Breast epithelium (tissue), 4 donors: ENCODE results near the gene ERCC5. TPM values are rescaled to one million over a fixed set of nuclear protein-coding genes. Genes with fewer than 3 reads are reported as not detected.

Experiments used
- DNase-seq, 2 donors: peaks; one replicate each; pipeline ENCODE4 v3.0.0-alpha.2; 2019; ENCODE audit warnings: low spot score in 2 of 2
- H3K27ac ChIP-seq, 2 donors: fragments of 200-600 bp; sonication (generic) in 1 of 2; one replicate each; pipeline ENCODE4 v1.5.1; 2016 to 2019; ENCODE audit warnings: mild to moderate bottlenecking in 1 of 2
- H3K27me3 ChIP-seq, 2 donors: fragments of 200-600 bp; sonication (generic) in 1 of 2; one replicate each; pipeline versions ENCODE4 v1.5.1 to v1.6.0; 2017 to 2019; ENCODE audit warnings: control low read depth in 1 of 2, mild to moderate bottlenecking in 1 of 2
- H3K36me3 ChIP-seq: fragments of 200-600 bp; one replicate; pipeline ENCODE4 v1.5.1; 2019
- H3K4me1 ChIP-seq, 2 donors: fragments of 200-600 bp; sonication (generic); one replicate each; pipeline ENCODE4 v1.5.1; 2016 to 2019; ENCODE audit warnings: control low read depth in 1 of 2
- H3K4me3 ChIP-seq, 3 donors: fragments of 200-600 bp; sonication (generic); 1 replicate in 2 of 3; 2 replicates in 1 of 3; pipeline ENCODE4 v1.5.1; 2016 to 2019; ENCODE audit warnings: mild to moderate bottlenecking in 3 of 3, moderate library complexity in 2 of 3
- H3K9me3 ChIP-seq, 2 donors: fragments of 200-600 bp; sonication (generic) in 1 of 2; one replicate each; pipeline ENCODE4 v1.5.1; 2016 to 2019; ENCODE audit warnings: control low read depth in 1 of 2
- POLR2A ChIP-seq: fragments of 450-650 bp; IDR thresholded peaks from one replicate; pipeline ENCODE4 v1.6.1; 2016; ENCODE audit warnings: antibody characterized with exemption, mild to moderate bottlenecking, moderate library complexity
- POLR2AphosphoS5 ChIP-seq, 3 donors: sonication (generic); formaldehyde crosslinking; IDR thresholded peaks; one replicate each; pipeline ENCODE4 v1.6.1; 2017; ENCODE audit warnings: antibody characterized with exemption in 3 of 3
- intact Hi-C: fragments of 100-400 bp; cut with DNase I; formaldehyde crosslinking; loops from one replicate; pipeline ENCODE4 v1.15.1; 2023; ENCODE audit warnings: low total_unique reads
- total RNA-seq, 3 donors: library from RNA; depleted of rRNA; stranded (reverse); fragments of >200 nt; gene quantifications; one replicate each; pipeline ENCODE4 v1.1.0, GENCODE V29; 2016
- TF ChIP-seq, protein P1 (sequence below), 3 donors: fragments of 450-650 bp; IDR thresholded peaks; one replicate each; pipeline ENCODE4 v1.5.1; 2016 to 2017; ENCODE audit warnings: antibody characterized with exemption in 3 of 3, mild to moderate bottlenecking in 3 of 3, moderate library complexity in 3 of 3

ERCC5 gene
- total RNA-seq, 3 donors from 2014 or later, result 76.0 to 85.0 (median 77.6) TPM

DNA sequence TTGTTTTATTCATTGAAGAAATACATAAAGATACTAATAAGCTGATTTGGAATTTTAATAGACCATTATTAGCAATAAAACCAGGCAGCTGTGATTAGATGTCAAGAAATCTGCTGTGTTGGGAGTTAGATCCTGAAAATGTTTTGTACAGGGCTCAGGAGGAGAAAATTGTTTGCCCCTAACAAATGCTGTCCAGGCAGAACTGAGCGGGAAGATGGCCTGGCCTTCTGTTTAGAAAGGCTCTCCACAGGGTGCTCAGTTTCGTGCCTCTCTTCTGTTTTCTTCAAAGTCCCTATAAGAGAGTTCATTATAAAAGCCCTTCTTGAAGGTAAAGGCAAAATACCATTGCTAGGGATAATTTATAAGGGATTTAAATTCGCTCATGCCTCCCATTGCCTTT, 64.1 kb downstream of the ERCC5 start:
- Histone ChIP-seq H3K27me3 (no peaks in the 10 kb centered on the region), H3K36me3 (no peaks in the 10 kb centered on the region), H3K27ac (no peak overlapping the region), H3K4me1 (no peaks in the 10 kb centered on the region), H3K9me3 (no peaks in the 10 kb centered on the region), H3K4me3 (no peak overlapping the region)
- TF ChIP-seq POLR2A, result no peak
- TF ChIP-seq, protein P1, sequence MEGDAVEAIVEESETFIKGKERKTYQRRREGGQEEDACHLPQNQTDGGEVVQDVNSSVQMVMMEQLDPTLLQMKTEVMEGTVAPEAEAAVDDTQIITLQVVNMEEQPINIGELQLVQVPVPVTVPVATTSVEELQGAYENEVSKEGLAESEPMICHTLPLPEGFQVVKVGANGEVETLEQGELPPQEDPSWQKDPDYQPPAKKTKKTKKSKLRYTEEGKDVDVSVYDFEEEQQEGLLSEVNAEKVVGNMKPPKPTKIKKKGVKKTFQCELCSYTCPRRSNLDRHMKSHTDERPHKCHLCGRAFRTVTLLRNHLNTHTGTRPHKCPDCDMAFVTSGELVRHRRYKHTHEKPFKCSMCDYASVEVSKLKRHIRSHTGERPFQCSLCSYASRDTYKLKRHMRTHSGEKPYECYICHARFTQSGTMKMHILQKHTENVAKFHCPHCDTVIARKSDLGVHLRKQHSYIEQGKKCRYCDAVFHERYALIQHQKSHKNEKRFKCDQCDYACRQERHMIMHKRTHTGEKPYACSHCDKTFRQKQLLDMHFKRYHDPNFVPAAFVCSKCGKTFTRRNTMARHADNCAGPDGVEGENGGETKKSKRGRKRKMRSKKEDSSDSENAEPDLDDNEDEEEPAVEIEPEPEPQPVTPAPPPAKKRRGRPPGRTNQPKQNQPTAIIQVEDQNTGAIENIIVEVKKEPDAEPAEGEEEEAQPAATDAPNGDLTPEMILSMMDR (IDR thresholded peaks at IDR 0.05), result no peak
- no peak for TF ChIP-seq POLR2AphosphoS5 (IDR thresholded peaks at IDR 0.05)
- no peak for DNase-seq
- intact Hi-C loops, result no loop called here

DNA sequence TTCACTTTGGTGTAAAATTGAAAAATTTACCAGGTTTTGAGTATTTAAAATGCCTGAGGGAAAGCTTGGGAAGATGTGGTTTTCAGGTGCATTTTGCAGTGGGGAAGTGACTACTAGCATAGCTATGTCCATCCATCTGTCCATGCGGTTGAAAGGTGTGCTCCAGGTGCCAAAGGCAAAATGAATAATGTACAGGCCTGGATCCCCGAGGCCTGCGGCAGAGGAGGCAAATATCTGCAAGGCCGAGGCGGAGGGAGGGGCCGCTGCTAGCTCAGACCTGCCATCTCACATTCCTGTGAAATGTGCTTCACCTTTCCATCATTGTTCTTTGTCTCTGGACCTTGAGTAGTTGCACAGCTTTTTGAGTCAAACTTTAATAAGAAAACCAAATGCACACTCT, 65.5 kb downstream of the ERCC5 start:
- no peaks in the 10 kb centered on the region for H3K4me1 ChIP-seq
- no peaks in the 10 kb centered on the region for H3K36me3 ChIP-seq
- no peak overlapping the region for H3K4me3 ChIP-seq
- H3K27ac ChIP-seq, result no peak overlapping the region
- H3K27me3 ChIP-seq, result no peaks in the 10 kb centered on the region
- no peaks in the 10 kb centered on the region for H3K9me3 ChIP-seq
- TF ChIP-seq POLR2A (no peak), POLR2AphosphoS5 (IDR thresholded peaks at IDR 0.05) (no peak)
- TF ChIP-seq, protein P1 (IDR thresholded peaks at IDR 0.05), result no peak
- intact Hi-C loops, result no loop called here
- peak in 1 of 2 donors; percentile 22 for DNase-seq

DNA sequence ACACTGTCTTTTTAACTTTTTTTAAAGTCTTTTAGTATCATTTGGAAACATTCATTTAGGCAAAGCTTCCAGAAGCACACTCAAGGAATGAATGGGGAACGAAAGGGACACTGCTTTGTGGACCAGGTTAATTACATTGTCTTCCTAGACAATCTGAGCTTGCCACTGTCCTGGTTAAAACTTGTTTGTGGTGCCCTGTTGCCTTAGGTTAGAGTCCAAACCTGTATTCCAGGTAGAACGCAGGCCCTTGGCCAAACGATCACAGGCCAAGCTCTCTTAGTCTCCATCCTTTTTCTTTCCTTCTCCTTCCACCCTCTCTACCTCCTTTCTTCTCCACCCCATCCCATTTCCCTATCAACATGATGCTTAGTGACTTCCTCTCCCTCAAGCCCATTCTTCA, 66.8 kb downstream of the ERCC5 start:
- Histone ChIP-seq H3K4me1 (no peaks in the 10 kb centered on the region), H3K9me3 (no peaks in the 10 kb centered on the region), H3K4me3 (no peak overlapping the region), H3K27ac (no peak overlapping the region), H3K27me3 (no peaks in the 10 kb centered on the region), H3K36me3 (no peaks in the 10 kb centered on the region)
- TF ChIP-seq POLR2A (no peak), POLR2AphosphoS5 (IDR thresholded peaks at IDR 0.05) (no peak)
- TF ChIP-seq, protein P1 (IDR thresholded peaks at IDR 0.05), result no peak
- no peak for DNase-seq
- intact Hi-C loops, result no loop called here

DNA sequence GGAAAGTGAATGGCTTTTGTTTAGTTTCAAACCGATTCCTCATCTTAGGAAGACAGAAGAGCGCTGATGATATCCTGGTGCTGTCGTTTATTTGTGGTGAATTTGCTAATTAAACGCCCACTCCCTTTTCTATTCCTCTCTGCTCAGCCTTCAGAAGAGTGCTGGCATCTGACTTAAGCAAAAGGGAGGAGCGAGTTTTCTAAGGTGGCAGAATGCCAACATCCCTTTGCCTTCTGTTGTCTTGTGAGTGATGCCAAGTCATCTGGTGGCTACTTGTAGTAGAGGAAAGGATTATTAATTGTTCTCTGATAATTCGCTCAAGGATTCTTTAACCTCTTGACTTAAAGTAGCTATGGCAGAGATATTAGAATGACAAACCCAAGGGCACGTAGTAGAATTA, 68.1 kb downstream of the ERCC5 start:
- Histone ChIP-seq H3K9me3 (no peaks in the 10 kb centered on the region), H3K27ac (no peak overlapping the region), H3K27me3 (no peaks in the 10 kb centered on the region), H3K36me3 (no peaks in the 10 kb centered on the region), H3K4me1 (no peaks in the 10 kb centered on the region), H3K4me3 (no peak overlapping the region)
- DNase-seq, result peak in 1 of 2 donors; percentile 47
- TF ChIP-seq POLR2AphosphoS5 (IDR thresholded peaks at IDR 0.05) (no peak), POLR2A (no peak)
- TF ChIP-seq, protein P1 (IDR thresholded peaks at IDR 0.05), result no peak
- intact Hi-C loops, result no loop called here

DNA sequence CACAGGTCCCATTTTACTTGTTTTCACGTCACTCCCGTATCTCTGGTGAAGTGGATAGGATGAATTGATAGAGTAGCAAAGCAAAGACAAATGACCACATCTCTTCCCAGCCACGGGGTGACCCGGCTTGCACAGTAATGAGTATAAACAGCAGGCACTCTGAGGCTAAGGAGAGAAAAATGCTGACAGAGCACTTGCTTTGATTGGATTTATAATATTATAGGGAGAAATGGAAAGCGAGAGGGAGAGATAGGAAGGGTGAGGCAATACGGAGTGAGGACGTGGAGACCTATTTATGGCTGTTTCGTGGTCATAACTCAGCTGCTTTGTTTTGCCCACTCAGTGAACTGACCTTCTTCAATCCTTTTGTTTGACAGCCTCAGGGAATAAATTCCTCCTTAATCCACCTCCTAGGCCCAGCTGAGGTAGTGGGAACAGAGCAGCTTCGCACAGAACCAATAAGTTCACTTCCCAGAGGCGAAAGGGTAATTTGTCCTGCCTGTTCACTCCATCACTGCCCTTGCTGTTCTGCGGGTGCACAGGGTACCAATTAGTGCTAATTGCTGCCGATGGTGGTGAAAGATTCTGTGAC, 68.6 kb downstream of the ERCC5 start:
- no peaks in the 10 kb centered on the region for H3K36me3 ChIP-seq
- no peaks in the 10 kb centered on the region for H3K4me1 ChIP-seq
- no peak overlapping the region for H3K4me3 ChIP-seq
- no peaks in the 10 kb centered on the region for H3K9me3 ChIP-seq
- intact Hi-C loops, result no loop called here
- no peaks in the 10 kb centered on the region for H3K27me3 ChIP-seq
- no peak for DNase-seq
- no peak overlapping the region for H3K27ac ChIP-seq
- TF ChIP-seq, protein P1 (IDR thresholded peaks at IDR 0.05), result no peak
- TF ChIP-seq POLR2A, result no peak
- TF ChIP-seq POLR2AphosphoS5 (IDR thresholded peaks at IDR 0.05), result no peak
